Measurements from ENCODE around the gene HTR2A.
"Not testable (repeated sequence)": the region's sequence is repeated elsewhere in the genome, so short reads cannot be mapped to it uniquely, and the experiment has no call there.

HTR2A gene

GRCh38 chr13:46866150-46866549 is 30.7 kb downstream of the HTR2A start:
- no peak for DNase-seq

GRCh38 chr13:46864941-46865340 is 31.9 kb downstream of the HTR2A start:
- DNase-seq: no peak

DNA sequence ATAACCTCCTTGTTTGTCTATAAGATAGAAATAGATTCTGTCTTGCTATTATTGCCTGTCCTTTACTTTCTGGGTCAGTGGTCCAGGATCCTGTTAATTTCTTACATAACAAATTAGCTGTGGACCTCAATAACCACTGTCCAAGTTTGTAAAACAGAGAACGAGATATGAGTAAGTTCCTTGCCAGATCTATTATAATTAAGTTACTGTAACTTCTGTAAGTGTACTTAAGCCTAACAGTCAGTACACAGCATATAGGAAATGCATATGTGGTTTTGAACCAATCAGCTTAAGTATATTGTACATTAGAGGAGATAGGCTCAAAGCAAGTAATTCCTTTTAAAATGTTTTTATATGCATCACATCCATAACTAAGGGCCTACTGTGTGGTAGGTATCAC is 34.9 kb downstream of the HTR2A start:
- no peak for DNase-seq

- no peak for DNase-seq
Measured at GRCh38 chr13:46860722-46861121, 36.1 kb downstream of the HTR2A start.

- DNase-seq: no peak
Measured at GRCh38 chr13:46858776-46859175, 38.1 kb downstream of the HTR2A start.

DNA sequence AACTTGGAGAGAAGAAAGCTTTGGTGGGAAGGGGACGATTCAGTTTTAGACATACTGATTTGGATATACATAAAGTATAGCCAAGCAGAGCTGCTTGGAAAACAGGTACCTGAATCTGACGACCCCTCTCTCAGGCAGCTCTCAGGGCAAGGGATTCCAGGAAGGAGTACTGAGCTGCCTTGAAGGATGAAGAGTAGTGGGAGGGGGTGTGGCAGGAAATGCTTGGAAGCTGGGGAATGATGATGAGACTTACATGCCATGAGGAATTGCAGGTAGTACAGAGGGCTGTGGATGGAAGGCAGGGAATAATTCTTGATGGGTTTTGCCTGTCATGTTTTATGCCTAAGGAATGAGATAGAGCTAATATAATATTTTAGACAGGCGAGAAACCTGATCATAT is 38.7 kb downstream of the HTR2A start:
- no peak for DNase-seq

- no peak for DNase-seq
Measured at GRCh38 chr13:46855664-46856063, 41.2 kb downstream of the HTR2A start.

DNA sequence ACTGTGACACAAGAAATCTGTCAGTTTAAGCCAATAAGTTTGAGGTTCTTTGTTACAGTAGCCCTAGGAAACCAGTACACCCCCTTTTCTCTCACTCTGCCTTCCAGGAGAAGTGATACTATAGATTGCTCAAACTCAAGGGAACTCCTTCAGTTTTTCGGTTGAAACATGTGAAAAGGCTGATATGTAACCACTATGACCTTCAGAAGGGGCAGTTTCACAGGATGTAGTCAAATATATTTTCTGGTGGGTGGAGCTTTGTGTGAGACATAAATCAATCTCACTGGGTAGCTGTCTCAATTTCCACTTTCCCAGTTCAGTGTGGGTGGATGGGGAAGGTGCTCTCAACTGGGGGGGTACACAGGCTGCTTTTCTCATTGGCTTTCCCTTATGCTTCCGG is 41.7 kb downstream of the HTR2A start:
- no peak for DNase-seq

DNA sequence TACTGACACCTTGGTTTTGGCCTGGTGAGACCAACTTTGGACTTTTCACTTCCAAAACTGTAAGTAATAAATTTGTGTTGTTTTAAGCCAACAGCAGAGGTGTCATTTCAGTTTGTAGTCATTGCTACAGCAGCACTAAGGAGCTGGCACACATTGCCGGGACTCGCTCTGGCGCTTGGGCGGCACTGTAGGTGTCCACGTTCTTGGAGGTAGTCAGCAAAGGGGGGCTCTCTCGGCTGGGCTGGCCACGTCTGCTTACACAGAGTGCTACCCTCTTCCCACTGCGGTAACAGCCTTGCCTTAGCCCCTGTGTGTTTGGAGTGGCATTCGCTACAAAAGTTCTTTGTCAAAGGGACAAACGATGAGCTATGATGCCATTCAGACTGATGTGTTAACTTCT is 44.7 kb downstream of the HTR2A start:
- DNase-seq: no peak

- DNase-seq: no peak
Measured at GRCh38 chr13:46850214-46850613, 46.6 kb downstream of the HTR2A start.

GRCh38 chr13:46846726-46847125 is 50.1 kb downstream of the HTR2A start:
- no peak for DNase-seq

DNA sequence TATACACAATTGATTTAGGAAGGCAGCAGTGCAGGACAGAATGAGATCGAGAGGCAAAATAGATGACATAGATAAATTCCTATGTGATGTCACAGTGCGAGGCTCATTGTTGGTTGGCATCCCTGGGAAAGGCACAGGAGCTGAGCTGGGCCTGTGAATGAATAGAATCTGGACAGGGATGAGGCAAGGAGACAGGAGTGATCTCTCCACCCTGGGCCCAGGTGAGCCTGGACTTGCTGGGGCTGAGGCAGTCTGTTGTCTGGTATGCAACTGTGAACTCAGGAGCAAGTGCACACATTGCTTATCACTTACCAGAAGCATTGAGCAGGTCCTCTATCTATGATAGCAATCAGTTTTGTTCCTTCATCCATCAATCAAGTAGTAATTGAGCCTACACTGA is 51.7 kb downstream of the HTR2A start:
- DNase-seq: no peak

- DNase-seq: no peak
Measured at GRCh38 chr13:46844431-46844830, 52.4 kb downstream of the HTR2A start.

- no peak for DNase-seq
Measured at GRCh38 chr13:46839399-46839798, 57.5 kb downstream of the HTR2A start.

GRCh38 chr13:46834657-46835056 is 62.2 kb downstream of the HTR2A start:
- DNase-seq: no peak

DNA sequence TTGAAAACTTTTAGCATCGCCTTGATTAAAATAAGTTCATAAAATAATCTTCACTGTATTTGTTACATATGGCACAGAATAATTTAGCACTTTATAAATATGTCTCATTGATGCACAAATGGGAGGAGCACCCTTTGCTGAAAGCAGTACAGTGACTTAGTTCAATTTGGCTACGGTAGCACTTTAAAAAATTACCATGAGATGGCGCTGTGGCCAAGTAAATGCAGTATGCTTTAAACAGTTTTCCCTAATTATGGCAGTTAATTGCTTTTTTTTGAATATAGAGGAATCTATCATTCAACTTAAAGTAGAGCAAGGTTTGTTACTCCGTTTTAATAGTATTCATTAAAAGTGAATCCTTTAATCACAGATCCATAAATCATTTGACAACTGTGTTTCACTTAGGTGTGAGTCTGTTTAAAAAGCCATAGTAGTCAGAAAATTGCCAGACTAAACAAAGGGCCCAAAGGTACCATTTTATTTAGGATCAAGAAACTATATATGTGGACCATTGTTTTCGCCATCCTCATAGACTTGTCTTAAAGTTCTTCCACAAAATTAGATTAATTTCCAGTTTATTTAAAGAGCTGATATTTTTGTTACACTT is 65.2 kb downstream of the HTR2A start:
- peak; percentile 48 for DNase-seq

DNA sequence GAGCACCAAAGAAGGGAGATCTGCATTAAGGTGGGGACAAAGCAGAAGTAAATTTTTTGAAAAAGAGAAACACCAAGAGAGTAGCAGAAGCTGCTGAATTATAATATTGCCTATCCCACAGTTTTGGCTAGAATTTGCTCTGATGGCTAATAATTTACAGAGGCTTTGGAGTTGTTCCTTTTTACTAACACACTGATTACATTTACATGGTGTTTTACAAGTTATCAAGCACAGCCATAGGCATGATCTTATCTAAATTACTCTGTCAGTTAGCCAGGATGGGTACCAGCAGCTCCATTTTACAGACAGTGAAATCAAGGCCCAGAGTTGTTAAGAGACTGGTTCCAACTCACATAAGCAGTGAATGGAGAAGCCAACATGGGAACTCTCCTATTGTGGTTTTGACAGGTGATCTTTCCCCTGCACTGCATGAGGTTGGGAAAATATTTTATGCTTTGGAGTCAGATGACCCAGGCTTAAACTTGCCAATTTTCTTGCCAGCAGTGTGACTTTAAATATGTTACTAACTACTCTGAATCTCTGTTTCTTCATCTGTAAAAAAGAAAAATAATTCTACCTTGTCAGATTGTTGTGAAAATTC is 66.3 kb downstream of the HTR2A start:
- DNase-seq: no peak

GRCh38 chr13:46822551-46822950 is 74.3 kb downstream of the HTR2A start:
- no peak for DNase-seq

GRCh38 chr13:46817838-46818476 is 78.9 kb downstream of the HTR2A start:
- DNase-seq: no peak

GRCh38 chr13:46817095-46817494 is 79.8 kb downstream of the HTR2A start:
- no peak for DNase-seq

DNA sequence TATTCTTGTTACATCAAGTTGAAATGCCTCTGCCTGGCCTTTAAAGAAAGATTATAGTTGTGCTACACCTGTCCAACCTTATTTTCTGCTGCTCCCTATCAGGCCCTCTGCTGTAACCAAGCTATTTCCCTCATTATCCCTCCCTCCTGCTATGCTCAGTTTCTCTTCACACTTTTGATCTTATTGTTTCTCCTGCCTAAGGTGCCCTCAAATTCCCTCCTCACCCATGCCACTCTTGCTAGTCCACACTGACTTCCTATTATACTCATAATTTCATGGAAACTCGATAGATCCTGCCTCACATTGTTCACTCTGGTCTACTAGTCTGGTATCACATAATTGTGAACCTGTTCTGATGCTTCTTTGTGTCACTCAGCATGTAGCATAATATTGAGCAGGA is 80.5 kb downstream of the HTR2A start:
- DNase-seq: no peak

DNA sequence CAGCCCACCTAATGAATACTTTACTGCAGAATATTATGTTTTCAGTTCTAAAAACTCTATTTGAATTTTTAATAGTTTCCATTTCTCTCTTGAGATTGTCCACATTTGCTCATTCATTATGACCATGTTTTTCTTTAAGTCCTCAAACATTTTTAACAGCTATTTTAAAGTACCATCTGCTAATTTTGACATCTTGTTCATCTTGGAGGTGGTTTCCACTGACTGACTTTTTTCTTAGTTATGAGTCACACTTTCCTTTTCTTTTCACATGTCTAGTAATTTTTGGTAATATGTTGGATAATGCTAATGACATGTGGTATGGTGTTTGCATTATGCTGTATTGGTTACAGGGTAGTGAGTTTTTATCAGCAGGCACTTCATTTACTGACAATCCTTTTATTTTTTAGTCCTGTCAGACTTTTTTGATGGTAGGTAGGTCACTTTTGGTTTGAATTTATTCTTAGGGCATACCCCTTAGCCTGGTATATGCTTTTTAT is 84.5 kb downstream of the HTR2A start:
- DNase-seq: no peak

GRCh38 chr13:46810440-46810839 is 86.4 kb downstream of the HTR2A start:
- no peak for DNase-seq

DNA sequence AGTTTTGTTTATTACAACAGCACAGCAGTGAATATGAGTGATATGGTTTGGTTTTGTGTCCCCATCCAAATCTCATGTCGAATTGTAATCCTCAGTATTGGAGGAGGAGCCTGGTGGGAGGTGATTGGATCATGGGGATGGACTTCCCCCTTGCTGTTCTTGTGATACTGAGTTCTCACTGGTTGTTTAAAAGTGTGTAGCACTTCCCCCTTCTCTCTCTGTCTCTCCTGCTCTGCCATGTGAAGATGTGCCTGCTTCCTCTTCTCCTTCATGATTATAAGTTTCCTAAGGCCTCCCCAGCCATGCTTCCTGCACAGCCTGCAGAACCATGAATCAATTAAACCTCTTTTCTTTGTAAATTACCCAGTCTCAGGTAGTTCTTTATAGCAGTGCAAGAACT is 91.9 kb downstream of the HTR2A start:
- not testable (repeated sequence) for DNase-seq

DNA sequence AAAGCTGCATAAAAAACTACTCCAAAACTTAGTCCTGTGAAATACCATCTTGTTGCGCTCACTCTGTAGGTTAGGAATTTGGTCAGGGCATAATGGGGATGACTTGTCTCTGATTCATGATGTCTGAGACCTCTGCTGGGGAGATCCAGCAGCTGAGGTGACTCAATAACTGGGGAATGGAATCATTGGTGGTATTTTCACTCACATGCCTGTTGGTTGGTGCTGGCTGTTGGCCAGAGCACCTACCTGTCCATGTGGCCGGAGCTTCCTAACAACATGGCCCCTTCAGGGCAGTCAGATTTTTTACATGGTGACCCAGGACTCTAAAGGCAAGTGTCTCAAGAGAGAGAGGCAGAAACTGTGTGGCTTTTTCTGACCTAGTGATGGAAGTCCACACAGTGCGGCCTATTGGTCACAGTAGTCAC is 92.5 kb downstream of the HTR2A start:
- no peak for DNase-seq

All from CD4-positive, alpha-beta T cell treated with Interleukin-10 for 1 hour (primary cell).